OCI-LY3 (cell line): Measurements from ENCODE around the gene ZDHHC14.

Experiments
- H2AFZ ChIP-seq: fragments of 200-600, 300-600 bp; shearing (Covaris generic); 2 replicates; pipeline ENCODE4 v1.6.0; 2014; ENCODE audit warnings: antibody characterized with exemption, low read depth, low read length
- H3K27ac ChIP-seq: fragments of 200-600, 300-600 bp; sonication (generic); 2 replicates; pipeline ENCODE4 v1.5.1; 2014; ENCODE audit warnings: mild to moderate bottlenecking, low read length, moderate library complexity, mixed read lengths
- H3K27me3 ChIP-seq: fragments of 200-600, 300-600 bp; sonication (generic); 2 replicates; pipeline ENCODE4 v1.6.1; 2014; ENCODE audit warnings: low read depth, low read length, mixed read lengths
- H3K36me3 ChIP-seq: fragments of 200-600, 300-600 bp; sonication (generic); replicated peaks from 2 replicates; pipeline ENCODE3; 2014; ENCODE audit warnings: low read depth, low read length, mixed read lengths
- H3K4me1 ChIP-seq: fragments of 300-600, 200-600 bp; sonication (generic); 2 replicates; pipeline ENCODE4 v1.6.1; 2014; ENCODE audit warnings: low read length, mixed read lengths
- H3K4me2 ChIP-seq: fragments of 200-600, 300-600 bp; sonication (generic); 2 replicates; pipeline ENCODE4 v1.6.1; 2014; ENCODE audit warnings: low read length, mixed read lengths
- H3K4me3 ChIP-seq: fragments of 300-600, 200-600 bp; sonication (generic); 2 replicates; pipeline ENCODE4 v1.5.1; 2014; ENCODE audit warnings: antibody characterized with exemption, mild to moderate bottlenecking, low read length, moderate library complexity
- H3K79me2 ChIP-seq: fragments of 300-600, 200-600 bp; shearing (Covaris generic); 2 replicates; pipeline ENCODE4 v1.6.1; 2014; ENCODE audit warnings: mild to moderate bottlenecking, low read length, mixed read lengths
- H3K9ac ChIP-seq: fragments of 300-600, 200-600 bp; shearing (Covaris generic); 2 replicates; pipeline ENCODE4 v1.6.0; 2014; ENCODE audit warnings: mild to moderate bottlenecking, low read length, moderate library complexity
- H3K9me3 ChIP-seq: fragments of 200-600, 300-600 bp; shearing (Covaris generic); 2 replicates; pipeline ENCODE4 v1.6.1; 2014; ENCODE audit warnings: low read length, mixed read lengths; ENCODE audit not compliant: insufficient read depth
- H4K20me1 ChIP-seq: fragments of 200-600, 300-600 bp; sonication (generic); 2 replicates; pipeline ENCODE4 v1.6.1; 2016; ENCODE audit warnings: low read length, mixed read lengths; ENCODE audit not compliant: insufficient read depth
- CTCF ChIP-seq: fragments of 200-600, 300-600 bp; sonication (generic); IDR thresholded peaks from 2 replicates; pipeline ENCODE4 v1.5.1; 2014; ENCODE audit warnings: antibody characterized with exemption, low read length, low read depth
- EZH2phosphoT487 ChIP-seq: fragments of 200-600 bp; shearing (Covaris generic); IDR thresholded peaks from 2 replicates; pipeline ENCODE4 v1.6.1; 2018; ENCODE audit warnings: antibody characterized with exemption, mixed run types, low read depth

The ZDHHC14 gene

DNA sequence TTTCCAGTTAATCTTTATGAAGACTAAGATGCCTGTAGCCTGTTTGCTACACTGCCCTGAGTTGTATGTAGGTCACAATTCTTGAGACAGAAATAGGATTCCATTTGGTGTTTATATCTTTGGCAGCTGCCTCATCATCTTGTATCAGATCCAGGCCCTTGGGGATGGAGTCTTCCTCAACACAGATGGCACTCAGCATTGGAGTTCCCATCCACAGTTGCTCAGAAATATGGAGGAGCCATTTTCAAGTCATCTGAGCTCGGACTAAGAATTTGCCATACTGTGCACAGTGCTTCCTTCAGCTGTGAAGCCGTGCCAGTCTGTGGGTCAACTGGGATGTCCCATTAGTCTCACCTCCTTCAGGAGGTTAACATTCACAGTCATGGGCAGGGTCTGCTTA lies 156.6 kb downstream of the ZDHHC14 start:
- no peaks in the 10 kb centered on the region for H3K36me3 ChIP-seq
- no peaks in the 10 kb centered on the region for H3K27me3 ChIP-seq
- H4K20me1 ChIP-seq, result no peaks in the 10 kb centered on the region
- no peak overlapping the region for H3K9ac ChIP-seq
- H3K4me2 ChIP-seq, result no peak overlapping the region
- no peak for TF ChIP-seq CTCF
- no peak for TF ChIP-seq EZH2phosphoT487
- no peaks in the 10 kb centered on the region for H3K79me2 ChIP-seq
- H3K4me3 ChIP-seq, result no peak overlapping the region
- no peak overlapping the region for H2AFZ ChIP-seq
- H3K27ac ChIP-seq, result no peak overlapping the region
- no peaks in the 10 kb centered on the region for H3K9me3 ChIP-seq
- H3K4me1 ChIP-seq, result peaks cover 10% of the 10 kb centered on the region

- Histone ChIP-seq H3K4me2 (no peak overlapping the region), H3K36me3 (no peaks in the 10 kb centered on the region), H2AFZ (no peak overlapping the region), H3K9me3 (no peaks in the 10 kb centered on the region), H3K4me3 (no peak overlapping the region), H3K79me2 (no peaks in the 10 kb centered on the region), H4K20me1 (no peaks in the 10 kb centered on the region), H3K27me3 (no peaks in the 10 kb centered on the region), H3K9ac (no peak overlapping the region), H3K27ac (no peak overlapping the region), H3K4me1 (peaks cover 10% of the 10 kb centered on the region)
- TF ChIP-seq EZH2phosphoT487, result no peak
- TF ChIP-seq CTCF, result no peak
Observed at GRCh38 chr6:157538168-157538567, 157.2 kb downstream of the ZDHHC14 start.

- H3K36me3 ChIP-seq, result no peaks in the 10 kb centered on the region
- H3K4me2 ChIP-seq, result no peak overlapping the region
- no peak overlapping the region for H3K9ac ChIP-seq
- H2AFZ ChIP-seq, result no peak overlapping the region
- H3K4me3 ChIP-seq, result no peak overlapping the region
- H3K9me3 ChIP-seq, result no peaks in the 10 kb centered on the region
- no peaks in the 10 kb centered on the region for H3K79me2 ChIP-seq
- TF ChIP-seq EZH2phosphoT487 (no peak), CTCF (no peak)
- peaks cover 10% of the 10 kb centered on the region for H3K4me1 ChIP-seq
- no peaks in the 10 kb centered on the region for H3K27me3 ChIP-seq
- H3K27ac ChIP-seq, result no peak overlapping the region
- H4K20me1 ChIP-seq, result no peaks in the 10 kb centered on the region
Observed at GRCh38 chr6:157538698-157539097, 157.7 kb downstream of the ZDHHC14 start.

GRCh38 chr6:157539421-157539822 lies 158.4 kb downstream of the ZDHHC14 start:
- Histone ChIP-seq H3K4me1 (peaks cover 10% of the 10 kb centered on the region), H3K79me2 (no peaks in the 10 kb centered on the region), H4K20me1 (no peaks in the 10 kb centered on the region), H3K27me3 (no peaks in the 10 kb centered on the region), H3K9me3 (no peaks in the 10 kb centered on the region), H3K4me3 (no peak overlapping the region), H3K9ac (no peak overlapping the region), H2AFZ (no peak overlapping the region), H3K27ac (no peak overlapping the region), H3K4me2 (no peak overlapping the region), H3K36me3 (no peaks in the 10 kb centered on the region)
- no peak for TF ChIP-seq EZH2phosphoT487
- TF ChIP-seq CTCF, result no peak
